T-helper 2 cell treated with Interferon-gamma antibody and Interleukin-4, amounts not matched to agents 5 μg/mL and 100 μg/mL, for 36 hours (primary cell): Measurements from ENCODE around the gene TBX15.
A peak's percentile ranks its signal among the peaks of the same experiment; 100 is the strongest.

Experiments
- DNase-seq: peaks from one replicate; pipeline ENCODE4 v3.0.0; 2021; ENCODE audit warnings: low spot score
- H3K27ac Mint-ChIP-seq: one replicate; pipeline ENCODE4 v1.8.0; 2021; ENCODE audit warnings: mild to moderate bottlenecking, mixed read lengths
- H3K27me3 Mint-ChIP-seq: one replicate; pipeline ENCODE4 v1.8.0; 2021; ENCODE audit warnings: low read depth, mixed read lengths
- H3K36me3 Mint-ChIP-seq: one replicate; pipeline ENCODE4 v1.8.0; 2021; ENCODE audit warnings: low read depth, mixed read lengths
- H3K4me1 Mint-ChIP-seq: one replicate; pipeline ENCODE4 v1.8.0; 2021; ENCODE audit warnings: low read depth, mixed read lengths
- H3K4me3 Mint-ChIP-seq: one replicate; pipeline ENCODE4 v1.8.0; 2022; ENCODE audit warnings: mild to moderate bottlenecking, moderate library complexity, mixed read lengths
- H3K9me3 Mint-ChIP-seq: one replicate; pipeline ENCODE4 v1.8.0; 2021; ENCODE audit warnings: mixed read lengths

Gene TBX15

GRCh38 chr1:118984722-118985639 is 3.2 kb downstream of the TBX15 start:
- Mint-ChIP-seq H3K36me3 (peaks cover 5% of the 10 kb centered on the region), H3K4me1 (peaks cover 6% of the 10 kb centered on the region), H3K4me3 (peak overlapping the region; percentile 36), H3K9me3 (peaks cover 25% of the 10 kb centered on the region), H3K27me3 (peaks cover 96% of the 10 kb centered on the region), H3K27ac (peak overlapping the region; percentile 58)
- no peak for DNase-seq

DNA sequence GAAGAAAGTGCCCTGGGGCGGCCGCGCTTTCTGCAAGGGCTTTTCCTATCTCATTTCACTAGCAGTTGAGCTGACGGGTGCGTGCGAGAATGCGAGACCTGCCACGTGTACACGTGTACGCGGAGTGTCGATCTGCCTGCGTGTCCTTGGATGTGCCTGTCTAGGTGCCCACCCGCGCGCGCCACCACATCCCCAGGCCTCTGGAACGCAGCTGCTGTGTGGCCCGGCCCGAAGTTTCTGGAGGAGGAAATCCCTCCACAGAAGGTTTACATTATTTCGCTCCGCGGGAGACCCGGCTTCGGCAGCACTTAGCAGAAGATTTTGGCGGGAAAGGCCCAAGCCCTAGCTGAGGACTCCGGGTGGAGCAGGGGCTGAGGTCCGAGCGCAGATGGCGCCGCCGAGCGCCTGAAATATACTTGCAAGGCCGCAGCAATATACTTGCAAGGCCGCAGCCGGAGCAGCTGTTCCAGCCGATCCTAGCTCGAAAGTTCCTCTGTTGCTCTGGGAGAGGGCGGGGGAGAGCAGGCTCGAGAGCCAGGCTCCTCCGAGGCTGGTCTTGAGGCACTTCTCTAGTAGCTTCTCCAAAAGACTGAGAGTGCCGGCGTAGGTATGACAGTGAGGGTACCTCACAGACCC is 3.9 kb downstream of the TBX15 start:
- no peak for DNase-seq
- H3K4me1 Mint-ChIP-seq: peaks cover 6% of the 10 kb centered on the region
- H3K27ac Mint-ChIP-seq: no peak overlapping the region
- peaks cover 93% of the 10 kb centered on the region for H3K27me3 Mint-ChIP-seq
- peaks cover 5% of the 10 kb centered on the region for H3K36me3 Mint-ChIP-seq
- no peak overlapping the region for H3K4me3 Mint-ChIP-seq
- peaks cover 27% of the 10 kb centered on the region for H3K9me3 Mint-ChIP-seq

GRCh38 chr1:118983558-118984041 is 4.5 kb downstream of the TBX15 start:
- Mint-ChIP-seq H3K27me3 (peaks cover 92% of the 10 kb centered on the region), H3K4me1 (peaks cover 6% of the 10 kb centered on the region), H3K9me3 (peaks cover 27% of the 10 kb centered on the region), H3K36me3 (peaks cover 5% of the 10 kb centered on the region), H3K4me3 (no peak overlapping the region), H3K27ac (peak overlapping the region; percentile 41)
- DNase-seq: no peak

DNA sequence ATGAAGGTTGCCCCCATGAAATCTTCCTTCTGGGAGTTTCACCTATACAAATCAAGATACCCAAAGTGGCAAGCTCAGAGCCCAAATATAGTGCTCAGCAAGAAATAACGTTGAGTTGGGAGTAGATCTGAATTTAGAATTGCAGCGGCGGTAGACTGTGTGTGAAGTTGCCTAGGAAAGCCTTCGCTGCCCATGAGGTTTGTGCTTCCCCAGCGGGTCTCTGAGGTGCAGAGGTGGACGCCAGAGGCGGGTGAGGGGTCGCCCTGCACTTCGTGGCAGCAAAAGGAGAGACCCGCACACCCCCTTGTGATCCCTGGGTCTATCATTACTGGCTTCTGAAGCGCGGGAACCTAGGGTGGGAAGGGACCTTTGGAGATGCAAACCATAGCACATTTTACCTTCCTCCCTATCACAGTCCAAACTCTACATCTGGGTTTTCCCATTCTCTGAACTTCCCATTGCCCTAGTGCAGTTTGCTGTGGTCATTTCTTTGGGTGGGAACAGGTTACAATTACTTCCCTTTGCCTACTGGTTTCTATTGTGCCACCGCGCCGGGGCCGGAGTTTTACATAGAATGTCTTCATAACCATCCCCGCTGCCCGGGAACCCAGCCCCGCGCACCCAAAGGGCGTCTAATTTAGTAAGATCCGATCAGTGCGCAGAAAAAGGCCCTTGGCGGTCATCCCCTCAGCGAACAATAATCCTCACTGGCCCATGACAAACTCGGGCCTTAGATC is 5.2 kb downstream of the TBX15 start:
- H3K4me3 Mint-ChIP-seq: no peak overlapping the region
- no peak overlapping the region for H3K27ac Mint-ChIP-seq
- DNase-seq: no peak
- peaks cover 5% of the 10 kb centered on the region for H3K36me3 Mint-ChIP-seq
- peaks cover 92% of the 10 kb centered on the region for H3K27me3 Mint-ChIP-seq
- peaks cover 6% of the 10 kb centered on the region for H3K4me1 Mint-ChIP-seq
- peaks cover 27% of the 10 kb centered on the region for H3K9me3 Mint-ChIP-seq

GRCh38 chr1:118982266-118982665 is 5.9 kb downstream of the TBX15 start:
- peaks cover 6% of the 10 kb centered on the region for H3K4me1 Mint-ChIP-seq
- peaks cover 5% of the 10 kb centered on the region for H3K36me3 Mint-ChIP-seq
- peaks cover 91% of the 10 kb centered on the region for H3K27me3 Mint-ChIP-seq
- H3K9me3 Mint-ChIP-seq: peaks cover 27% of the 10 kb centered on the region
- DNase-seq: no peak
- no peak overlapping the region for H3K27ac Mint-ChIP-seq
- no peak overlapping the region for H3K4me3 Mint-ChIP-seq

- no peak overlapping the region for H3K27ac Mint-ChIP-seq
- peaks cover 3% of the 10 kb centered on the region for H3K4me1 Mint-ChIP-seq
- H3K4me3 Mint-ChIP-seq: no peak overlapping the region
- peaks cover 3% of the 10 kb centered on the region for H3K36me3 Mint-ChIP-seq
- peaks cover 86% of the 10 kb centered on the region for H3K27me3 Mint-ChIP-seq
- peaks cover 21% of the 10 kb centered on the region for H3K9me3 Mint-ChIP-seq
- DNase-seq: no peak
Measured at GRCh38 chr1:118981436-118981835, 6.7 kb downstream of the TBX15 start.

DNA sequence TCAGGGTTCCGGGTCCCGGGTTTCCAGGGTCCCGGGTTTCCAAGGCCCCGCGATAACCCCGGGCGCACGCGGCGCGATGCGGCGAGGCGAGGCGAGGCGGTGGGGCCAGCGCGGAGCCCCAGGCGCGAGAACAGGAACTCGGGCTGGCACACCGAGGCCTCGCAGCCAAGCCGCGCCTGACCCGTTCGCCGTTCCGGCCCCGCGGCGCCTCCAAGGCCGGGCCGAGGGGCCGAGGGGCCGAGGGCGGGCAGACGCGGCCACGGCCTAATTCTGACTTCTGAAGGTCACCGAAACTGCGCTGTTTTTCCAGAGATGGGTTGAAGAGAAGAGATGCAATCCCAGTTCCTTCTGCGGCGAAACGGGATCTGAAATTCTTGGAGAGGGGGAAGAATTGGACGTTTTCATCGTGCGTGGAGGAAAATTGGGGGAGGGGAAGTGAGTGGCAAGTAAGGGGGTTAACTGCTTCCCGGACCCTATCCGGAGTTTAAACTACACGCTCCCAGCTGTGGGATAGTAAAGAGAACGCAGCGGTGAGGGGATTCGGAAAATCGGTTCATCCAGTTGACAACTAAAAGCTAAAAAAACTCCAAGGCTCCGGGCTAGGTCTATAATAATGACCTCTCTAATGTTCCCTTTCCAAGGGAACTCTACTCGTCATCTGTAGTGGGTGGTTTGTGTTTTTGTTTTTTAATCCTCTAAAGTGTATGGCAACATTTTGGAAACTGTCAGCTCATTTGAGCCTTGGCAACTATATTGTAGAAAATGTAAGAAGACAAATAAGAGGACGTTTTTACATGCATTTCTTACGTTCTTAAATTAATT is 8.2 kb downstream of the TBX15 start:
- Mint-ChIP-seq H3K27me3 (peaks cover 71% of the 10 kb centered on the region), H3K4me3 (no peak overlapping the region), H3K4me1 (peaks cover 3% of the 10 kb centered on the region), H3K27ac (no peak overlapping the region), H3K36me3 (peaks cover 3% of the 10 kb centered on the region), H3K9me3 (peaks cover 16% of the 10 kb centered on the region)
- DNase-seq: no peak

- peaks cover 12% of the 10 kb centered on the region for H3K9me3 Mint-ChIP-seq
- DNase-seq: no peak
- no peak overlapping the region for H3K27ac Mint-ChIP-seq
- peaks cover 63% of the 10 kb centered on the region for H3K27me3 Mint-ChIP-seq
- no peaks in the 10 kb centered on the region for H3K4me1 Mint-ChIP-seq
- H3K36me3 Mint-ChIP-seq: no peaks in the 10 kb centered on the region
- no peak overlapping the region for H3K4me3 Mint-ChIP-seq
Measured at GRCh38 chr1:118978914-118979701, 9.0 kb downstream of the TBX15 start.

GRCh38 chr1:118977600-118977999 is 10.5 kb downstream of the TBX15 start:
- Mint-ChIP-seq H3K4me3 (no peak overlapping the region), H3K36me3 (no peaks in the 10 kb centered on the region), H3K27me3 (peaks cover 50% of the 10 kb centered on the region), H3K4me1 (no peaks in the 10 kb centered on the region), H3K9me3 (peaks cover 6% of the 10 kb centered on the region), H3K27ac (no peak overlapping the region)
- DNase-seq: no peak

- no peak overlapping the region for H3K27ac Mint-ChIP-seq
- no peaks in the 10 kb centered on the region for H3K9me3 Mint-ChIP-seq
- H3K27me3 Mint-ChIP-seq: peaks cover 24% of the 10 kb centered on the region
- DNase-seq: no peak
- no peak overlapping the region for H3K4me3 Mint-ChIP-seq
- no peaks in the 10 kb centered on the region for H3K4me1 Mint-ChIP-seq
- no peaks in the 10 kb centered on the region for H3K36me3 Mint-ChIP-seq
Measured at GRCh38 chr1:118974661-118975060, 13.5 kb downstream of the TBX15 start.

- Mint-ChIP-seq H3K9me3 (no peaks in the 10 kb centered on the region), H3K4me3 (no peak overlapping the region), H3K27me3 (peaks cover 15% of the 10 kb centered on the region), H3K36me3 (no peaks in the 10 kb centered on the region), H3K4me1 (no peaks in the 10 kb centered on the region), H3K27ac (no peak overlapping the region)
- no peak for DNase-seq
Measured at GRCh38 chr1:118973531-118974137, 14.5 kb downstream of the TBX15 start.

DNA sequence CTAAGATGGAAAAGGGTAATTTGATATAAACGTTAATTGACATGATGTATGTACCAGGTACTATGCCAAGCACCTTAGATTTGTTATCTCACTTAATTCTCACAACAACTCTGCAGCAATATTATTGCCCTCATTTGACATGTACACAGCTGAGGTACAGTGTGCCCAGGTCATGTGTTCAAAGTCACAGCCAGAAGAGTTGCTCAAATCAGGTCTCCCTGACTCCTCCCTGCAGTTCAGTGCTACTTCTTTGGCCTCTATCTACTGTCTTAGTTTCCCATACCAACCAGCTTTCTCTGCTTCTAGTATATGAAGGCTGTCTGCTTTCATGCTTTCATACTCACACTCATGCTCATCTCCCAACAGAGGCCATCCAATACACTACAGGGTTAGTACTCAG is 15.1 kb downstream of the TBX15 start:
- DNase-seq: no peak
- Mint-ChIP-seq H3K4me3 (no peak overlapping the region), H3K4me1 (no peaks in the 10 kb centered on the region), H3K36me3 (no peaks in the 10 kb centered on the region), H3K27ac (no peak overlapping the region), H3K9me3 (no peaks in the 10 kb centered on the region), H3K27me3 (peaks cover 9% of the 10 kb centered on the region)
